Spleen (tissue), 11 donors: ENCODE results near the gene TRMT44. TPM values are rescaled to one million over a fixed set of nuclear protein-coding genes. Genes with fewer than 3 reads are reported as not detected.

Experiments used
- DNase-seq: peaks from one replicate; pipeline ENCODE4 v3.0.0-alpha.2; 2020
- H3K27ac ChIP-seq, 8 donors: fragments of 200-600 bp; sonication (generic) in 7 of 8; 1 replicate in 4 of 8; 2 replicates in 4 of 8; pipeline versions ENCODE4 v1.5.0 to v1.8.0; 2016 to 2021; ENCODE audit warnings: inconsistent platforms in 4 of 8, mild to moderate bottlenecking in 4 of 8, moderate library complexity in 1 of 8
- H3K27me3 ChIP-seq, 7 donors: fragments of 200-600 bp; sonication (generic) in 6 of 7; replicated peaks in 1 of 7; 1 replicate in 4 of 7; 2 replicates in 3 of 7; pipeline versions ENCODE4 v1.5.0 to v1.8.0; 2016 to 2021; ENCODE audit warnings: inconsistent platforms in 3 of 7, mild to moderate bottlenecking in 1 of 7
- H3K36me3 ChIP-seq, 6 donors: fragments of 200-600 bp; sonication (generic) in 5 of 6; 1 replicate in 4 of 6; 2 replicates in 2 of 6; pipeline versions ENCODE4 v1.5.0 to v1.8.0; 2016 to 2021; ENCODE audit warnings: inconsistent platforms in 2 of 6
- H3K4me1 ChIP-seq, 6 donors: fragments of 200-600 bp; sonication (generic) in 5 of 6; 1 replicate in 3 of 6; 2 replicates in 3 of 6; pipeline versions ENCODE4 v1.5.0 to v1.8.0; 2016 to 2021; ENCODE audit warnings: inconsistent platforms in 3 of 6
- H3K4me3 ChIP-seq, 8 donors: fragments of 200-600 bp; sonication (generic) in 7 of 8; 1 replicate in 4 of 8; 2 replicates in 4 of 8; pipeline versions ENCODE4 v1.5.0 to v1.8.0; 2016 to 2021; ENCODE audit warnings: inconsistent platforms in 4 of 8, mild to moderate bottlenecking in 4 of 8, moderate library complexity in 2 of 8
- H3K9me3 ChIP-seq, 8 donors: fragments of 200-600 bp; sonication (generic) in 7 of 8; 1 replicate in 4 of 8; 2 replicates in 4 of 8; pipeline versions ENCODE4 v1.5.0 to v1.8.0; 2016 to 2021; ENCODE audit warnings: inconsistent platforms in 4 of 8
- POLR2A ChIP-seq, 3 donors: fragments of 450-650 bp; IDR thresholded peaks; one replicate each; pipeline ENCODE4 v1.5.1; 2017; ENCODE audit warnings: antibody characterized with exemption in 3 of 3, mild to moderate bottlenecking in 1 of 3
- POLR2AphosphoS5 ChIP-seq, 3 donors: sonication (generic); formaldehyde crosslinking; IDR thresholded peaks; one replicate each; pipeline ENCODE4 v1.5.1; 2017; ENCODE audit warnings: antibody characterized with exemption in 3 of 3
- WGBS, 5 donors: extraction: QIAGEN DNeasy Blood & Tissue Kit in 3 of 5; methylation state at CpG; one replicate each; pipeline versions ENCODE4 v1.1.5 to v1.1.7; 2013 to 2018; 5-methylcytosine and 5-hydroxymethylcytosine counted together
- intact Hi-C: fragments of 100-400 bp; cut with DNase I; formaldehyde crosslinking; loops from one replicate; pipeline ENCODE4 v1.15.0; 2023; ENCODE audit warnings: low total_unique reads
- polyA plus RNA-seq, 3 donors: library from polyadenylated mRNA; stranded (reverse); fragments of 200-250 nt; gene quantifications; one replicate each; pipeline ENCODE4 v1.2.1, GENCODE V29; 2013
- small RNA-seq, 4 donors: library from RNA; depleted of rRNA; stranded (forward); fragments of <200 nt; gene quantifications; one replicate each; pipeline ENCODE3, GENCODE V24; 2016
- total RNA-seq, 7 donors: library from RNA; depleted of rRNA in 3 of 7; stranded (reverse); fragments of >200 nt in 3 of 7; fragmentation: NEBNext Ultra II Directional in 4 of 7; extraction: Animal tissue kit (Norgen Biotek cat#: 25700) in 4 of 7; gene quantifications; one replicate each; pipeline versions ENCODE4 v1.1.0 to v1.2.1, GENCODE V29; 2016 to 2021
- TF ChIP-seq, protein P1 (sequence below), 11 experiments: fragments of 200-600 bp in 7 of 11; fragments of 450-650 bp in 4 of 11; sonication (generic) in 4 of 11; IDR thresholded peaks in 8 of 11; conservative IDR thresholded peaks in 3 of 11; 1 replicate in 7 of 11; 2 replicates in 4 of 11; pipeline versions ENCODE4 v1.4.0 to v1.8.0; 2016 to 2021; ENCODE audit warnings: antibody characterized with exemption in 11 of 11, inconsistent platforms in 4 of 11, mild to moderate bottlenecking in 1 of 11
- donor health status: healthy with polysubstance abuse.
- donor health status: DM: no; HTN: no; CAD: no; lungs with moderate emphysema.
- donor health status: DM: no; HTN: no; CAD: no.
- donor health status: Bipolar disorder and iron deficiency.
- donor health status: healthy.
- donor health status: DM: no; HTN: no; CAD: no.
- donor health status: DM: yes; HTN: yes; CAD: no.

TRMT44 gene
- total and polyA plus RNA-seq, 10 donors = 5.7 to 28.3 (median 21.6) TPM

DNA sequence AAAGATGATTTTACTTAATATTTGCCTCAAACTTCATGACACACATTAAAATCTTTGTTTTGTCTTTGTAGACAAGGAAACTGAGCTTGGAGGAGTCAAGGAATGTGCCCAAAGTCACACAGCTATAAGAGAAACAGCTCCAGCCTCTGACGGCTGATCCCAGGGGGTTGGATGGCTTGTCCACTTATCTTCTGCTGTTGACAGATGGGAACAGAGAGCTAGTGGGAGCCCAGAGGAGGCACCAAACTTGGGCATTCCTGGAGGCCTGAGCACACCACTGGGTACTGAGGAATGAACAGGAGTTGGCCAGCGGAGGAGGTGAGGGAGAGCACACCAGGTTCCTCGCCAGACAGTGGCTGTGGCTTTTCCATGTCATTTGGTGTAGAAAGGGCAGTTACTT lies 83.2 kb downstream of the TRMT44 start:
- 72 to 83% (median 79%) methylated on average over 3 of the region's 3 CpGs for WGBS, 5 donors
- no peak overlapping the region for H3K4me3 ChIP-seq
- no peaks in the 10 kb centered on the region for H3K36me3 ChIP-seq
- TF ChIP-seq POLR2AphosphoS5 (IDR thresholded peaks at IDR 0.05) = no peak
- no peak for TF ChIP-seq POLR2A (IDR thresholded peaks at IDR 0.05)
- TF ChIP-seq, protein P1, sequence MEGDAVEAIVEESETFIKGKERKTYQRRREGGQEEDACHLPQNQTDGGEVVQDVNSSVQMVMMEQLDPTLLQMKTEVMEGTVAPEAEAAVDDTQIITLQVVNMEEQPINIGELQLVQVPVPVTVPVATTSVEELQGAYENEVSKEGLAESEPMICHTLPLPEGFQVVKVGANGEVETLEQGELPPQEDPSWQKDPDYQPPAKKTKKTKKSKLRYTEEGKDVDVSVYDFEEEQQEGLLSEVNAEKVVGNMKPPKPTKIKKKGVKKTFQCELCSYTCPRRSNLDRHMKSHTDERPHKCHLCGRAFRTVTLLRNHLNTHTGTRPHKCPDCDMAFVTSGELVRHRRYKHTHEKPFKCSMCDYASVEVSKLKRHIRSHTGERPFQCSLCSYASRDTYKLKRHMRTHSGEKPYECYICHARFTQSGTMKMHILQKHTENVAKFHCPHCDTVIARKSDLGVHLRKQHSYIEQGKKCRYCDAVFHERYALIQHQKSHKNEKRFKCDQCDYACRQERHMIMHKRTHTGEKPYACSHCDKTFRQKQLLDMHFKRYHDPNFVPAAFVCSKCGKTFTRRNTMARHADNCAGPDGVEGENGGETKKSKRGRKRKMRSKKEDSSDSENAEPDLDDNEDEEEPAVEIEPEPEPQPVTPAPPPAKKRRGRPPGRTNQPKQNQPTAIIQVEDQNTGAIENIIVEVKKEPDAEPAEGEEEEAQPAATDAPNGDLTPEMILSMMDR (IDR thresholded peaks at IDR 0.05 in 8 of 11, conservative IDR thresholded peaks at IDR 0.05 in 3 of 11) = no peak
- peaks cover 0 to 26% (median 22%) of the 10 kb centered on the region in 8 donors for H3K9me3 ChIP-seq
- no peaks in the 10 kb centered on the region for H3K27me3 ChIP-seq
- no peak overlapping the region for H3K27ac ChIP-seq
- H3K4me1 ChIP-seq = no peaks in the 10 kb centered on the region
- no peak for DNase-seq
- intact Hi-C loops = no loop called here

DNA sequence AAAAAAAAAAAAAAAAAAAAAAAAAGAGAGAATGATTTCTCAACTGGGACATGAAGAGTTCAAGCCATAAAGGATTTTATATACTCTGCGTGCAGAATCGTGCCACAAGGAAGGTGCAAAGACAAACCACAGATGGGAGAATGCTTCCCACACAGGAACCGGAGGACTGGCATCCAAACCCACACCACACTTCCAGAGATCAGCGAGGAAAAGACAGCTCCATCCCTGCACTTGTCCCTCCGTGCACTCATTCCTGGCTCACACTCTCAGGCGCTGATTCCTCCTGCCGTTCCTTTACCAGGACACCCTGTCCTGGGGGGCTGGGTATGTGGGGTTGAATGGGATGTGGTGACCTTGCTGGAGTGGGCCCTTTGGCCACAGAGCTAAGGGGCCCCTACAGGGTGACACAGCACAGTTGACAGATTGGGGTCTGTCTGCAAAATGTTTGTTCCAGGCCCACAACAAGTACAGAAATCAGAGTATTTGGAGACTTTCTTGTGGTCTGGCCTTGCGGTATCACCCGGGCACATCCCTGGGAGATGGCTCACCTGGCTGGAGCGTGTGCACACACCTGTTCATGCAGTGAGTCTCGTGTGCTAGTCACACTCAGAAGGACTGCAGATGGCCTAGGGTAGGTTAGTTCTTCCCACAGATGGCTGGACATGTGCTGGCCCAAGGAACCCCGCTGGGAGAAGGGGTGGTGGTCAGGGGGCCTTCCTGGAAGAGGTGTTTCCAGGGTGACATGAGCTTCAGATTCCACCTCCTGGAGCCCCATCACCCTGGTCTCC lies 84.2 kb downstream of the TRMT44 start:
- H3K36me3 ChIP-seq = no peaks in the 10 kb centered on the region
- H3K27ac ChIP-seq = peak overlapping the region in 5 of 8 donors; percentile 5 to 66 (median 34)
- intact Hi-C loops = no loop called here
- TF ChIP-seq, protein P1 (IDR thresholded peaks at IDR 0.05 in 8 of 11, conservative IDR thresholded peaks at IDR 0.05 in 3 of 11) = no peak
- TF ChIP-seq POLR2A (IDR thresholded peaks at IDR 0.05) (no peak), POLR2AphosphoS5 (IDR thresholded peaks at IDR 0.05) (no peak)
- H3K27me3 ChIP-seq = no peaks in the 10 kb centered on the region
- H3K4me1 ChIP-seq = no peaks in the 10 kb centered on the region
- H3K9me3 ChIP-seq = peaks cover 0 to 26% (median 23%) of the 10 kb centered on the region in 8 donors
- DNase-seq = peak; percentile 58
- H3K4me3 ChIP-seq = no peak overlapping the region
- WGBS, 5 donors = 73 to 84% (median 79%) methylated on average over 11 to 12 of the region's 12 CpGs

DNA sequence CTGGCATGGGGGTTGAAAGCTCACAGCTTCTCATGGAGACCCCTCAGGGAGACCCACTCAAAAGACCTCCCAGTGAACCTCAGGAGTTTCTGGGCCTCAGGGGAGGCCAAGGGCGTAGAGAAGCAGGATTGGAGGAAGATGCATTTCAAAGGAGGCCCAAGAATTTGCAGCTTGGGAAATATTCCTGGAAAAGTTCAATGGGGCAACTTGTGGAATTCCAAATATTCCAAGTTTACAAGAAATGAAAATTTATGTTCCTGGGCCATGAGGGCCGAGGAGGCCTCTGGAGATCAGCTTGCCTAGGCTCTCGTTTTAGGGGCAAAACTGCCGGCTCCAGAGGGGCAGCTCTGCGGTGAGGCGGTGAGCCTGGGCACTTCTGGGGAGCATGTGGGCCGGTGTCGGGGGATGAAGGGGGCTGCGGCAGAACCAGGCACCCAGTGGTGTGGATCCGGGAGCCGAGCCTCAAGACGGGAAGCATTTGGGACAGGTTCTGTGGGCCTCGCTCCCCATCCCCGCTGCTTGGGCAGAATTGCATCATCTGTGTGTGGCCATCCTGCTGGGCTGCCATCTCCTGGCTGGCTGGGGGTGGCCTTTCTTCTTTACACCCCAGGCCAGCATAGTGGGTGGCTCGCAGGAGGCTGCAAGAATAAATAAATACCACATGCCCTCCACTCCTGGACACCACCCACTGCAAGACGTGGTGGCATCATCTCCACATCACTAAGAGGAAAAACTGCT lies 85.0 kb downstream of the TRMT44 start:
- peak; percentile 62 for DNase-seq
- no peaks in the 10 kb centered on the region for H3K36me3 ChIP-seq
- H3K27ac ChIP-seq = peak overlapping the region in 5 of 8 donors; percentile 5 to 66 (median 34)
- H3K4me3 ChIP-seq = no peak overlapping the region
- intact Hi-C loops = no loop called here
- no peaks in the 10 kb centered on the region for H3K27me3 ChIP-seq
- WGBS, 5 donors = 62 to 80% (median 72%) methylated on average over 16 of the region's 16 CpGs
- TF ChIP-seq, protein P1 (IDR thresholded peaks at IDR 0.05 in 8 of 11, conservative IDR thresholded peaks at IDR 0.05 in 3 of 11) = no peak
- TF ChIP-seq POLR2A (IDR thresholded peaks at IDR 0.05) (no peak), POLR2AphosphoS5 (IDR thresholded peaks at IDR 0.05) (no peak)
- no peaks in the 10 kb centered on the region for H3K4me1 ChIP-seq
- peaks cover 0 to 18% (median 16%) of the 10 kb centered on the region in 8 donors for H3K9me3 ChIP-seq

Small RNA genes within 50 kb of the gene (small RNA-seq; reads per million reads assigned to genes)
- gene RNA5SP152 = 3.4 to 3.9 (median 3.7) reads per million in 4 donors

Other genes starting within 250 kb of the TRMT44 start
- 100 to 1,000 TPM in 1 of 7 donors, 10 to 100 TPM in 6; 58.0 to 157 (median 69.4) TPM for gene SH3TC1, start 241.5 kb upstream of the TRMT44 start, total RNA-seq
- 10 to 100 TPM; 23.3 to 43.7 (median 23.5) TPM for gene SH3TC1, start 241.5 kb upstream of the TRMT44 start, polyA plus RNA-seq
- 1 to 10 TPM; 1.2 to 5.5 (median 3.1) TPM for gene HTRA3, start 171.0 kb upstream of the TRMT44 start, total RNA-seq
- gene HTRA3, start 171.0 kb upstream of the TRMT44 start, polyA plus RNA-seq = 1 to 10 TPM in 2 of 3 donors, under 1 TPM in 1; 0.26 to 2.5 (median 1.9) TPM
- 10 to 100 TPM; 16.1 to 26.5 (median 21.7) TPM for gene ACOX3, start 54 bp upstream of the TRMT44 start, total RNA-seq
- 10 to 100 TPM; 11.3 to 16.1 (median 15.0) TPM for gene ACOX3, start 54 bp upstream of the TRMT44 start, polyA plus RNA-seq
- 1 to 10 TPM in 1 of 7 donors, under 1 TPM in 3, not detected in 3; 0.07 to 1.5 (median 0.14) TPM for gene GPR78, start 139.6 kb downstream of the TRMT44 start, total RNA-seq
- under 1 TPM in 1 of 3 donors, not detected in 2; 0.09 TPM for gene GPR78, start 139.6 kb downstream of the TRMT44 start, polyA plus RNA-seq
- gene CPZ, start 152.0 kb downstream of the TRMT44 start, total RNA-seq = 1 to 10 TPM in 3 of 7 donors, under 1 TPM in 3, not detected in 1; 0.57 to 8.5 (median 1.2) TPM
- under 1 TPM; 0.11 to 0.96 (median 0.73) TPM for gene CPZ, start 152.0 kb downstream of the TRMT44 start, polyA plus RNA-seq